ENCODE data around the gene SH3RF3. TPM values are rescaled to one million over a fixed set of nuclear protein-coding genes. Genes with fewer than 3 reads are reported as not detected.

SH3RF3 gene
- total RNA-seq, 1 experiment from 2014 or later, result 4.9 TPM

DNA sequence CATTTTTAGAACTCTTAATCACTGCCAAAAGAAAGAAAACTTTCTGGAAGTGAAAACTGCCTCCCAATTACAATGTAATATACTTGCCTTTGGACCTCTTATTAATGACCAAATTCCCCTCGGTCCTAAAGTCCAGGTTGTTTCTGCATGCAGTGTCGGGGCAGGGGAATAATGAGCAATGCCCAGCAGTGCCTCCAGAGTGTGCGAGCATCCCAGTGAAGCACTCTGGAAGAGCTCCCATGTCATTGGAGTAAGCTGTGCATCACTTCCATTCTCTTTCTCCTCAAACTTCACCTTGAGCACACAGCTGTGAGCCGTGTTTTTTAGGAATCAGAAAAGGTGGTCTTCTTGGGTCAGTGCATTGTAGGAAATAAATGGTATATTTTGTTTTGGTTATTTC lies 107.1 kb downstream of the SH3RF3 start:
- POLR2A ChIA-PET, result no interaction called here
- CTCF ChIA-PET, result no interaction called here
- DNase-seq (ENCODE audit: low read depth, low spot score) (no peak), ATAC-seq (no peak)
- no peak overlapping the region for H3K27ac ChIP-seq (ENCODE audit: low read length)
- H3K36me3 ChIP-seq (ENCODE audit: control insufficient read depth, insufficient read depth, low read length), result no peaks in the 10 kb centered on the region
- TF ChIP-seq, protein P1, sequence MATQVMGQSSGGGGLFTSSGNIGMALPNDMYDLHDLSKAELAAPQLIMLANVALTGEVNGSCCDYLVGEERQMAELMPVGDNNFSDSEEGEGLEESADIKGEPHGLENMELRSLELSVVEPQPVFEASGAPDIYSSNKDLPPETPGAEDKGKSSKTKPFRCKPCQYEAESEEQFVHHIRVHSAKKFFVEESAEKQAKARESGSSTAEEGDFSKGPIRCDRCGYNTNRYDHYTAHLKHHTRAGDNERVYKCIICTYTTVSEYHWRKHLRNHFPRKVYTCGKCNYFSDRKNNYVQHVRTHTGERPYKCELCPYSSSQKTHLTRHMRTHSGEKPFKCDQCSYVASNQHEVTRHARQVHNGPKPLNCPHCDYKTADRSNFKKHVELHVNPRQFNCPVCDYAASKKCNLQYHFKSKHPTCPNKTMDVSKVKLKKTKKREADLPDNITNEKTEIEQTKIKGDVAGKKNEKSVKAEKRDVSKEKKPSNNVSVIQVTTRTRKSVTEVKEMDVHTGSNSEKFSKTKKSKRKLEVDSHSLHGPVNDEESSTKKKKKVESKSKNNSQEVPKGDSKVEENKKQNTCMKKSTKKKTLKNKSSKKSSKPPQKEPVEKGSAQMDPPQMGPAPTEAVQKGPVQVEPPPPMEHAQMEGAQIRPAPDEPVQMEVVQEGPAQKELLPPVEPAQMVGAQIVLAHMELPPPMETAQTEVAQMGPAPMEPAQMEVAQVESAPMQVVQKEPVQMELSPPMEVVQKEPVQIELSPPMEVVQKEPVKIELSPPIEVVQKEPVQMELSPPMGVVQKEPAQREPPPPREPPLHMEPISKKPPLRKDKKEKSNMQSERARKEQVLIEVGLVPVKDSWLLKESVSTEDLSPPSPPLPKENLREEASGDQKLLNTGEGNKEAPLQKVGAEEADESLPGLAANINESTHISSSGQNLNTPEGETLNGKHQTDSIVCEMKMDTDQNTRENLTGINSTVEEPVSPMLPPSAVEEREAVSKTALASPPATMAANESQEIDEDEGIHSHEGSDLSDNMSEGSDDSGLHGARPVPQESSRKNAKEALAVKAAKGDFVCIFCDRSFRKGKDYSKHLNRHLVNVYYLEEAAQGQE (IDR thresholded peaks at IDR 0.05; ENCODE audit: insufficient read depth in 1 of 2, low read depth in 2 of 2, low read length in 1 of 2), result no peak
- TF ChIP-seq POLR2AphosphoS5 (IDR thresholded peaks at IDR 0.05; ENCODE audit: low read depth, low read length) (no peak), TCF7L2 (IDR thresholded peaks at IDR 0.05; ENCODE audit: low read depth, low read length) (no peak), SIN3A (IDR thresholded peaks at IDR 0.05; ENCODE audit: borderline replicate concordance, insufficient read depth, low read depth, low read length) (no peak)
- TF ChIP-seq, protein P2, sequence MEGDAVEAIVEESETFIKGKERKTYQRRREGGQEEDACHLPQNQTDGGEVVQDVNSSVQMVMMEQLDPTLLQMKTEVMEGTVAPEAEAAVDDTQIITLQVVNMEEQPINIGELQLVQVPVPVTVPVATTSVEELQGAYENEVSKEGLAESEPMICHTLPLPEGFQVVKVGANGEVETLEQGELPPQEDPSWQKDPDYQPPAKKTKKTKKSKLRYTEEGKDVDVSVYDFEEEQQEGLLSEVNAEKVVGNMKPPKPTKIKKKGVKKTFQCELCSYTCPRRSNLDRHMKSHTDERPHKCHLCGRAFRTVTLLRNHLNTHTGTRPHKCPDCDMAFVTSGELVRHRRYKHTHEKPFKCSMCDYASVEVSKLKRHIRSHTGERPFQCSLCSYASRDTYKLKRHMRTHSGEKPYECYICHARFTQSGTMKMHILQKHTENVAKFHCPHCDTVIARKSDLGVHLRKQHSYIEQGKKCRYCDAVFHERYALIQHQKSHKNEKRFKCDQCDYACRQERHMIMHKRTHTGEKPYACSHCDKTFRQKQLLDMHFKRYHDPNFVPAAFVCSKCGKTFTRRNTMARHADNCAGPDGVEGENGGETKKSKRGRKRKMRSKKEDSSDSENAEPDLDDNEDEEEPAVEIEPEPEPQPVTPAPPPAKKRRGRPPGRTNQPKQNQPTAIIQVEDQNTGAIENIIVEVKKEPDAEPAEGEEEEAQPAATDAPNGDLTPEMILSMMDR (IDR thresholded peaks at IDR 0.05), result no peak
- in situ Hi-C loops (cut with HindIII; ENCODE audit: low pct_unique_long_range_greater_than_20kb, low sequenced_read_pairs) (no loop called here), intact Hi-C loops (cut with micrococcal nuclease; ENCODE audit: unreplicated experiment) (no loop called here)
- BruUV-seq (replicated peaks), result no TSS peak
- no peaks in the 10 kb centered on the region for H3K27me3 ChIP-seq (ENCODE audit: control insufficient read depth, insufficient read depth, low read length)
- H3K4me3 ChIP-seq (ENCODE audit: low read depth in 2 of 2, low read length in 2 of 2), result no peak overlapping the region
- no peaks in the 10 kb centered on the region for H3K4me1 ChIP-seq (ENCODE audit: control insufficient read depth, insufficient read depth, low read length)
- H3K9me3 ChIP-seq (ENCODE audit: control insufficient read depth, insufficient read depth, low read depth, low read length), result no peaks in the 10 kb centered on the region

DNA sequence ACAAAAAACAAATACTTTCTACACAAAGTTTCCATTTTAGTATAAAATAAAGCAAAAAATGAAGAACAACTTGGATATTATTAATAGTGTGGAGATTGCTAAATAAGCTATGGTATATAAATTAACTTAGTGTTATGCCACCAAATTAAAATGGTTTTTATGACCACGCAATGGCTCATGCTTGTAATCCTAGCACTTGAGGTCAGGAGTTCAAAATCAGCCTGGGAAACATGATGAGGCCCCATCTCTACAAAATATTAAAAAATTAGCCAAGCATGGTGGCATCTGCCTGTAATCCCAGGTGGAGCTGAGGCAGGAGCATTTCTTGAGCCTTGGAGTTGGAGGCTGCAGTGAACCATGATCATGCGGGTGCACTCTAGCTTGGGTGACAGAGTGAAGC lies 108.8 kb downstream of the SH3RF3 start:
- Histone ChIP-seq H3K4me3 (ENCODE audit: low read depth in 2 of 2, low read length in 2 of 2) (no peak overlapping the region), H3K27ac (ENCODE audit: low read length) (no peak overlapping the region), H3K4me1 (ENCODE audit: control insufficient read depth, insufficient read depth, low read length) (no peaks in the 10 kb centered on the region), H3K36me3 (ENCODE audit: control insufficient read depth, insufficient read depth, low read length) (no peaks in the 10 kb centered on the region), H3K27me3 (ENCODE audit: control insufficient read depth, insufficient read depth, low read length) (no peaks in the 10 kb centered on the region), H3K9me3 (ENCODE audit: control insufficient read depth, insufficient read depth, low read depth, low read length) (no peaks in the 10 kb centered on the region)
- CTCF ChIA-PET, result no interaction called here
- TF ChIP-seq, protein P1 (IDR thresholded peaks at IDR 0.05; ENCODE audit: insufficient read depth in 1 of 2, low read depth in 2 of 2, low read length in 1 of 2), result no peak
- TF ChIP-seq POLR2AphosphoS5 (IDR thresholded peaks at IDR 0.05; ENCODE audit: low read depth, low read length), result no peak
- no peak for TF ChIP-seq SIN3A (IDR thresholded peaks at IDR 0.05; ENCODE audit: borderline replicate concordance, insufficient read depth, low read depth, low read length)
- no peak for TF ChIP-seq TCF7L2 (IDR thresholded peaks at IDR 0.05; ENCODE audit: low read depth, low read length)
- TF ChIP-seq, protein P2 (IDR thresholded peaks at IDR 0.05), result no peak
- no TSS peak for BruUV-seq (replicated peaks)
- no peak for DNase-seq (ENCODE audit: low read depth, low spot score)
- intact Hi-C loops (cut with micrococcal nuclease; ENCODE audit: unreplicated experiment), result no loop called here
- ATAC-seq, result no peak
- POLR2A ChIA-PET, result no interaction called here
- in situ Hi-C loops (cut with HindIII; ENCODE audit: low pct_unique_long_range_greater_than_20kb, low sequenced_read_pairs), result no loop called here

Data from Panc1 (cell line).